Measurements from ENCODE around the gene ZBTB7B. TPM values are rescaled to one million over a fixed set of nuclear protein-coding genes. Genes with fewer than 3 reads are reported as not detected.
A peak's percentile ranks its signal among the peaks of the same experiment; 100 is the strongest.

ZBTB7B gene
- polyA plus RNA-seq, 3 donors: 6.3 to 149 (median 9.6) TPM

DNA sequence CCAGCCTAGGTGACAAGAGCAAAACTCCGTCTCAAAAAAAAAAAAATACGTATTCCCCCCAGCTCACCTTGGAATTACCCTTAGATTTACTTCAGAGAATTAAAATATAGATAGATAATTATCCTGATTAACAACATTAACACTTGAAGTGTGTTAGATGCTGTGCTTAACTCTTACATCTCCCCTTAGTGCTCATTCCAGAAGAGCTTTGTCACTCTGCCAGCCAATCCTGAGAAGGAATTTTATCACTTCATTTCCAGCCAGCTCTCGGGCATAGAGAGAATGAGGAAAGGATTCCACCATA lies 30.4 kb upstream of the ZBTB7B start:
- Histone ChIP-seq H3K4me2 (replicated peaks; ENCODE audit: extremely low read depth, low read length, poor library complexity, severe bottlenecking) (no peak overlapping the region), H4K20me1 (ENCODE audit: insufficient read depth, low read length) (peaks cover 62% of the 10 kb centered on the region), H3K27me3 (ENCODE audit: control insufficient read depth in 2 of 2, insufficient read depth in 2 of 2, low read length in 2 of 2) (no peaks in the 10 kb centered on the region), H3K36me3 (replicated peaks in 1 of 2; ENCODE audit: control insufficient read depth in 1 of 2, insufficient read depth in 2 of 2, low read length in 2 of 2) (peaks cover 19 to 30% of the 10 kb centered on the region in 2 donors), H3K4me3 (replicated peaks in 1 of 3; ENCODE audit: low read depth in 2 of 3, low read length in 3 of 3) (peak overlapping the region in 1 of 3 experiments; percentile 92), H2AFZ (ENCODE audit: insufficient read depth, low read depth, low read length, poor library complexity, severe bottlenecking) (no peak overlapping the region), H3K4me1 (ENCODE audit: control insufficient read depth in 1 of 2, insufficient read depth in 2 of 2, low read length in 2 of 2) (peaks cover 47 to 52% of the 10 kb centered on the region in 2 donors), H3K9ac (ENCODE audit: insufficient read depth, low read length, poor library complexity, severe bottlenecking) (no peak overlapping the region), H3K9me3 (replicated peaks in 1 of 2; ENCODE audit: control insufficient read depth in 1 of 2, insufficient read depth in 1 of 2, low read length in 2 of 2) (no peaks in the 10 kb centered on the region), H3K79me2 (ENCODE audit: insufficient read depth, low read length) (peaks cover 79% of the 10 kb centered on the region), H3K27ac (ENCODE audit: low read depth in 1 of 2, low read length in 2 of 2) (peak overlapping the region in 1 of 2 donors; percentile 94)
- Mint-ChIP-seq H3K4me3 (no peak overlapping the region), H3K36me3 (peaks cover 34 to 42% of the 10 kb centered on the region in 2 donors), H3K9me3 (no peaks in the 10 kb centered on the region), H3K4me1 (peaks cover 34% of the 10 kb centered on the region), H3K27me3 (ENCODE audit: low read depth in 3 of 3) (peaks cover 0 to 4% (median 0%) of the 10 kb centered on the region in 3 donors), H3K27ac (peak overlapping the region in 2 of 7 donors; percentile 63 to 89)
- TF ChIP-seq, protein P1, sequence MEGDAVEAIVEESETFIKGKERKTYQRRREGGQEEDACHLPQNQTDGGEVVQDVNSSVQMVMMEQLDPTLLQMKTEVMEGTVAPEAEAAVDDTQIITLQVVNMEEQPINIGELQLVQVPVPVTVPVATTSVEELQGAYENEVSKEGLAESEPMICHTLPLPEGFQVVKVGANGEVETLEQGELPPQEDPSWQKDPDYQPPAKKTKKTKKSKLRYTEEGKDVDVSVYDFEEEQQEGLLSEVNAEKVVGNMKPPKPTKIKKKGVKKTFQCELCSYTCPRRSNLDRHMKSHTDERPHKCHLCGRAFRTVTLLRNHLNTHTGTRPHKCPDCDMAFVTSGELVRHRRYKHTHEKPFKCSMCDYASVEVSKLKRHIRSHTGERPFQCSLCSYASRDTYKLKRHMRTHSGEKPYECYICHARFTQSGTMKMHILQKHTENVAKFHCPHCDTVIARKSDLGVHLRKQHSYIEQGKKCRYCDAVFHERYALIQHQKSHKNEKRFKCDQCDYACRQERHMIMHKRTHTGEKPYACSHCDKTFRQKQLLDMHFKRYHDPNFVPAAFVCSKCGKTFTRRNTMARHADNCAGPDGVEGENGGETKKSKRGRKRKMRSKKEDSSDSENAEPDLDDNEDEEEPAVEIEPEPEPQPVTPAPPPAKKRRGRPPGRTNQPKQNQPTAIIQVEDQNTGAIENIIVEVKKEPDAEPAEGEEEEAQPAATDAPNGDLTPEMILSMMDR (IDR thresholded peaks at IDR 0.05): no peak
- DNase-seq: no peak
- no CpG with 5 or more reads among the region's 3 CpGs for WGBS (ENCODE audit: insufficient coverage)
- intact Hi-C loops (cut with micrococcal nuclease): loop anchor here (5.0 kb wide), 3 partner anchors 35 to 90 kb away; partner anchors contain the start of gene EFNA4 (in 1 of the 2)

DNA sequence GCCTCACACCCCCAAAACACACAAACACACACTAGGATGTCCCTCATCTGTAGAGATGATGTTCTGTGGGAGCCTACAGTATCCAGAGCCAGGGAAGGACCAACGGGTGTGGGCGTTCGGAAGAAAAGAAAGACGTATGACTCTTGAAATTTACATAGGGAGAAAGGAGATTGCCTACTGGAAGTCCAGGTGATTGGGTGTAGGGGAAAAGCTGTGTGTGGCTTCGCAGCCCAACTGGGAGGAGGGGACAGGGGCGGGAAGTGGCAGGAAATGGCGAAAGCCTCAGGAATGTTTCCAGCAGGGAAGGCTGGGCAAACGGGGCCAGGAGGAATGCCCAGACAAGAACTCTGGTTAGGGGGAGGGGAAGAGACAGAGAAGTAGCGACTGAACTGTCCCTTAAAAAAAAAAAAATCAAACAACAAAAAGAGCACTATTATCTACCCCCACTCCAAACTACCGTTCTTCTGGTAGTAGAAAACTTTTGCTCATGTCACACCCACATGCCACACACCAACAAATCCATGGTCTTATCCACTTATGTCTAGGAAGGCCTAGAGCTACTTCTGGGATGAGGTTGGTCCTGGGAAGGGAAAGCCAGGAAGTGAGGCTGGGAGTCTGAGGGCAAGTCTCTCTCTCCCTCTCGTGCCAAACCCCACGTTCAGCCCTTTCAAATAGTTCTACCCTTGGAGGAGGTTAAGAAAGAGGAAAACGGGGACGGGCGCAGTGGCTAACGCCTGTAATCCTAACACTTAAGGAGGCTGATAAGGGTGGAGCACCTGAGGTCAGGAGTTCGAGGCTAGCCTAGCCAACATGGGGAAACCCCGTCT lies 29.9 kb upstream of the ZBTB7B start:
- Mint-ChIP-seq H3K4me3 (peak overlapping the region in 1 of 2 donors; percentile 55), H3K9me3 (no peaks in the 10 kb centered on the region), H3K36me3 (peaks cover 28 to 36% of the 10 kb centered on the region in 2 donors), H3K4me1 (peaks cover 39% of the 10 kb centered on the region), H3K27ac (peak overlapping the region in 2 of 7 donors; percentile 70 to 84), H3K27me3 (ENCODE audit: low read depth in 3 of 3) (peaks cover 0 to 3% (median 0%) of the 10 kb centered on the region in 3 donors)
- Histone ChIP-seq H3K4me2 (replicated peaks; ENCODE audit: extremely low read depth, low read length, poor library complexity, severe bottlenecking) (peak overlapping the region; percentile 99), H3K4me1 (ENCODE audit: control insufficient read depth in 1 of 2, insufficient read depth in 2 of 2, low read length in 2 of 2) (peaks cover 49 to 56% of the 10 kb centered on the region in 2 donors), H3K27ac (ENCODE audit: low read depth in 1 of 2, low read length in 2 of 2) (peak overlapping the region; percentile 94 to 98), H4K20me1 (ENCODE audit: insufficient read depth, low read length) (peaks cover 56% of the 10 kb centered on the region), H3K4me3 (replicated peaks in 1 of 3; ENCODE audit: low read depth in 2 of 3, low read length in 3 of 3) (peak overlapping the region in 1 of 3 experiments; percentile 92), H3K79me2 (ENCODE audit: insufficient read depth, low read length) (peaks cover 80% of the 10 kb centered on the region), H3K27me3 (ENCODE audit: control insufficient read depth in 2 of 2, insufficient read depth in 2 of 2, low read length in 2 of 2) (no peaks in the 10 kb centered on the region), H3K9me3 (replicated peaks in 1 of 2; ENCODE audit: control insufficient read depth in 1 of 2, insufficient read depth in 1 of 2, low read length in 2 of 2) (no peaks in the 10 kb centered on the region), H2AFZ (ENCODE audit: insufficient read depth, low read depth, low read length, poor library complexity, severe bottlenecking) (no peak overlapping the region), H3K9ac (ENCODE audit: insufficient read depth, low read length, poor library complexity, severe bottlenecking) (no peak overlapping the region), H3K36me3 (replicated peaks in 1 of 2; ENCODE audit: control insufficient read depth in 1 of 2, insufficient read depth in 2 of 2, low read length in 2 of 2) (peaks cover 13 to 24% of the 10 kb centered on the region in 2 donors)
- TF ChIP-seq, protein P1 (IDR thresholded peaks at IDR 0.05): no peak
- no peak for DNase-seq
- intact Hi-C loops (cut with micrococcal nuclease): loop anchor here (5.0 kb wide), 3 partner anchors 35 to 90 kb away; partner anchors contain the start of gene EFNA4 (in 1 of the 2)
- 87% methylated on average over 6 of the region's 18 CpGs for WGBS (ENCODE audit: insufficient coverage)
